ENCODE data around the gene PDE6B. TPM values are rescaled to one million over a fixed set of nuclear protein-coding genes. Genes with fewer than 3 reads are reported as not detected.

PDE6B gene
- total RNA-seq, 1 experiment from 2014 or later = not detected

GRCh38 chr4:600850-601515, 24.4 kb upstream of the PDE6B start:
- no peak for DNase-seq (ENCODE audit: low spot score)

- DNase-seq (ENCODE audit: low spot score) = no peak
These were observed 23.5 kb upstream of the PDE6B start for GRCh38 chr4:601612-602558.

DNA sequence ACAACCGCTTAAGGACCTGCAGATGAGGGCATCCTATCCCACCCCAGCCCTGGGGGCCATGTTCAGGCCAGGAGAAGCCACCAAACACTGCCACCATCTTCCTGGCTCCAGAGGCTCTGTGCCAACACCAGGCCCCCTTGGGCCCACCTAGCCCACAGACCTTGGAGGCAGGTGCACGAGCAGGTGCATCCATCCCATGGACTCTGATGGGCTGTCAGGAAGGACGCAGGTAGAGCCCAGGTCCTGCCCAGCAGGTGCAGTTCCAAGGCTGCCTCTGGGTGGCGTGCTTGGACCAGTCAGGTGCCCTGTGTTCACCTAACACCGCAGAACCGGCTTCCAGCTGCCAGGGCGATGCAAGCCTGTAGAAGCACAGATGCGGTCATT, 22.8 kb upstream of the PDE6B start:
- peak; percentile 38 for DNase-seq (ENCODE audit: low spot score)

DNA sequence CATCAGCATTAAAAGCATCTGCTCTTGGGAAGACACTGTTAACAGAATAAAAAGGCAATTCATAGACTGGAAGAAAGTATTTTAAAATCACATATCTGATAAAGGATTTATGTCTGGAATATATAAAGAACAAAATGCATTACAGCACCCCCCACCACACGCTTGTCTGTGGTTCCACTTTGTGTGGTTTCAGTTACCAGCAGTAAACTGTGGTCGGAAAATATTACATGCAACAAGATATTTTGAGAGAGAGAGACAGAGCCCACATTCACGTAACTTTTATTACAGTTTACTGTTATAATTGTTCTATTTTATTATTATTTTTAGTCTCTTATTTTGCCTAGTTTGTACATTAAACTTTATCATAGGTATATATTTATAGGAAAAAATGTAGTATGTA, 21.2 kb upstream of the PDE6B start:
- DNase-seq (ENCODE audit: low spot score) = no peak

GRCh38 chr4:605702-606425, 19.5 kb upstream of the PDE6B start:
- no peak for DNase-seq (ENCODE audit: low spot score)

DNA sequence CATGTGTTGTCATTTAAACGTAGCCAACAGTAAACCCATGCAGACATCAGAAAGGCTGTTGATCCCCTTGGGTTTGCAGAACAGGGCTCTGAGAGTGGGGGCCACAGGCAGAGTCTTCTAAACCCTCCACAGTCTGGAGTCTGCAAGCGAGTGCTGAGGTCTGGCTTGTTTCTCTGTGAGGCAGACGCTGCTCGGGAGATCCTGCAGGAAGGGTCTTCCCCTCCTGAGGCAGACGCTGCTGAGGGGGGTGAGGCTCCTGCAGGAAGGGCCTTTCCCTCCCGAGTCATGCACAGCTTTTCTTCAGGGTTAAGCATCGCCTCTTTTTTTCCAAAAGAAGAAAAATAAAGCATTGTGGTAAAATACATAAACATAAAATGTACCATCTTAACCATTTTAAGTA, 17.1 kb upstream of the PDE6B start:
- DNase-seq (ENCODE audit: low spot score) = no peak

DNA sequence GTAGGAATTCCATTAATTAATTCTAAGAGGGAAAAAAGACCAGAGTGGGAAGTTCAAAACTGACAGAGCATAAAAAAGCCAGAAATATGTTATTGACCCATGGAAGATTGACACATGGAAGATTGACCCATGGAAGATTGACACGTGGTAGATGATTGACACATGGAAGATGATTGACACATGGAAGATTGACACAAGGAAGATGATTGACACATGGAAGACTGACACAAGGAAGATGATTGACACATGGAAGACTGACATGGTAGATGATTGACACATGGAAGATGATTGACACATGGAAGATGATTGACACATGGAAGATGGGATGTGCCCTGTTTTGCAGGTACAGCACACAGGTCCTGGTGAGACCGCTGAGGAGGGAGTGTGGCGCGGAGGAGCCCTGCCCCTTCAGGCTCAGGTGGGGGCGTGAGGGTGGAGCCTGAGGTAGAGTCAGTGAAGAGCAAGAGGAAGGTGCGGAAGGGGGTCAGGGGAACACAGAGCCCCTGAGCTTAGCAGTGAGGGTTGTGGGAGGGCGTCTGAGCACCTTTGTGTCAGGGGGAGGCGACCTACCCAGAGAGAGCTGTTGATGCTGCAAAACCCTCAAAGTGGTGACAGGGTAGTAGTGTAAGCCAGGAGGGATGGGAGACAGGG, 15.8 kb upstream of the PDE6B start:
- DNase-seq (ENCODE audit: low spot score) = no peak

DNA sequence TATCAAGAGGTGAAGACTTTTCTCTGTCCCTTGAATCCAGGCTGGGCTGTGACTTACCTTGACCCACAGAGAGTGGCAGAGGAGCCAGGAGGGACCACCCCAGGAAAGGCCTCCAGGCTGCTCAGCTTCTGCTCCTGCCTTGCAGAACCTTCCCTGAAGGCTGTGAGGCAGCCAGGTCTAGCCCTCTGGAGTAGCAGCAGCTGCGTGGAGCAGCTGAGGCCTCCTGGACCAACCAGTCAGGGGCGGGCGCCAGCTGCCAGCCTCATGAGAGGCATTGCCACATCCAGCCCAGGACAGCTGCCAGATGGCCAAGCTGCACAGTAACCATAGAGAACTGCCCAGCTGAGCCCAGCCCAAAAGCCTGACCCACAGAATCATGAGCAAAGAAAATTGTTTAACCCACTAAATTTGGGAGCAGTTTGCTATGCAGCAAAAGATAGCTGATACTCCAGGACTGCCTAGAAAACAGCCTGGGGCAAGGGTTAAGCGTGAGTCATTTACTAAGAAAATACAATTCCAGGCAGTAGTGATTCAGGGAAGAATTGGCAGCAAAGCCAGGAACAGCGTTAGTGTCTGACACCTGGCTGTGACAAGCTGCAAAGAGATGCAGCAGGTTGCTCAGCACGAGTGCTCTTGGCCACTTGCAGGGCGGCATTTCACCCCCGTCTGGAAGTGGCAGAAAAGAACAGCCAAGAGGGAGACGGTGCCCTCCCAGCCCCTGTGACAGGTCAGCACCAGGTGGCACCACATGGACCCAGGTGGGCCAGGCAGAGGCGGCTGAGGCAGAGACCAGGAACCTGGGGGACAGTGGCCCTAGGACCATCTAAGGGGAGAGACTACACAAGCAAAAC, 14.7 kb upstream of the PDE6B start:
- peak; percentile 86 for DNase-seq (ENCODE audit: low spot score)

GRCh38 chr4:612052-612748, 13.2 kb upstream of the PDE6B start:
- DNase-seq (ENCODE audit: low spot score) = no peak

DNA sequence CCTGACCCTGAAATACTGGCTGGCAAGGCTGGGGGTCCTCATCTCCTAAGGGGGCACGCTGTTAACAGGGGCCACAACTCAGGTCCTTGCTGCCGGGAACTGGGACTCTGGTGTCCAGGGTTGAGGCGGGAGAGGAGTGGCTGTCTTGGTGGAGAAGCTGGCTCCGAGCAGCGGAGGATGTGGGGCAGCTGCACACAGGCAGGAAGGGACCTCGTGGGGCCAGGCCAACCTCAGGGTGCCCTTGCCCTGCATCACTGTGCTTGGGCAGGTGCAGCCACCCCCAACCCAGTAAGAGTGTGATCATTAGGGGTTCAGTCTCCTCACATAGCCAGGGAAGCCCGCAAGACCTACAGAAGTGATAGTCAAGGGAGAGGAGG, 12.6 kb upstream of the PDE6B start:
- no peak for DNase-seq (ENCODE audit: low spot score)

DNA sequence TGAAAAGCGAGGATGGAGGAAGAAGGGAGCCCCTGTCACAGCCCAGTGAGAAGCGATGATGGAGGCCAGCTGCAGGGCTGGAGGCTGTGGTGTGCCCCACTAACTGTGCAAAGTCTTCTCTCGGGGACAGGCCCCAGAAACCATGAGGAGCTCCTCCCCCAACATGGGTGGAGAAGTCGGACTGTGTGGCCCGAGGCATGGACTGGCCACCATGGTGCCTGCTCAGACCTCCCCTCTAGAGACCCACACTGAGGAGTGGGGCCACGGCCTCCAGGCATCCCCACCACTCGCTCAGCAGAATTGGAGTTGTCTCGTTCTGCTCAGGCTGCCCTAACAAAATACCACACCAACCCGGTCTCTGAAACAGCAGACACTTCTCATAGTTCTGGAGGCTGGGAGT, 12.2 kb upstream of the PDE6B start:
- DNase-seq (ENCODE audit: low spot score) = no peak

GRCh38 chr4:616091-616490, 9.3 kb upstream of the PDE6B start:
- no peak for DNase-seq (ENCODE audit: low spot score)

DNA sequence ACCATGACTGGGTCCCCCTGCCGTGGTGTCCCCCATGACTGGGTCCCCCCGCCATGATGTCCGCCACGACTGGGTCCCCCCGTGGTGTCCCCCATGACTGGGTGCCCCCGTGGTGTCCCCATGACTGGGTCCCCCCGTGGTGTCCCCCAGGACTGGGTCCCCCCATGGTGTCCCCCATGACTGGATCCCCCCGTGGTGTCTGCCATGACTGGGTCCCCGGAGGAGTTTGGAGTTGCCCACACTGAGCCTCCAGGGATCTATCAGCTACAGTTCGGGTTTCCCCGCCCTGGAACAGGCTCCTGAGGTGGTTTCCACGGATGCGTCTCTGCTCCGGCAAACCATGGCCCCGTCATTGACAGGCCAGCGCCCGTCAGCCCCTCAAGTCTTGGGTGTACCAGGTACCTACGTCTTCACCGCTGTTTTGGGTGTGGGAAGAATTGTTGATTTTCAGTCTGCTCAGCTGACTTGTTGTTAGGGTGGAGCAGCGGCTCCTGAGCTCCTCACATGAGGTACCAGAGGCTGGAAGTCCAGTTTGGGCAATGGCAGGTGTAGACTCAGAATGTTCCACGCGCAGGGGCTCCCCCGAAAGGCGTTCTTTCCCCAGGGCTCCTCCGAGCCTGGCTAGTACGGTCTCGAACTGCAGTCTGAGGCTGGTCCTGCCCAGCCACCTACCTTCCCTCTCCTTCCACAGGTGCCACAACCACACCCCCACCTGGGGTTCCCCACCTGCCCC, 8.3 kb upstream of the PDE6B start:
- DNase-seq (ENCODE audit: low spot score) = no peak

GRCh38 chr4:617644-618641, 7.4 kb upstream of the PDE6B start:
- DNase-seq (ENCODE audit: low spot score) = no peak

GRCh38 chr4:620201-620600, 5.2 kb upstream of the PDE6B start:
- no peak for DNase-seq (ENCODE audit: low spot score)

GRCh38 chr4:620851-621261, 4.5 kb upstream of the PDE6B start:
- no peak for DNase-seq (ENCODE audit: low spot score)

GRCh38 chr4:621296-622070, 3.9 kb upstream of the PDE6B start:
- DNase-seq (ENCODE audit: low spot score) = no peak

Data from H4 (cell line).